K562 (cell line): ENCODE measurements around the gene PYCR2. TPM values are rescaled to one million over a fixed set of nuclear protein-coding genes. Genes with fewer than 3 reads are reported as not detected.
"Not testable (repeated sequence)": the region's sequence is repeated elsewhere in the genome, so short reads cannot be mapped to it uniquely, and the experiment has no call there.

Experiments used
- ATAC-seq: fragments of 200-7000 bp; cut with Tn5 transposase; 3 replicates; pipeline ENCODE4 v1.9.1; 2020; ENCODE audit warnings: moderate library complexity
- BruUV-seq: library from RNA; stranded (reverse); fragments of 400-500 nt; replicated peaks from 2 replicates; lab custom pipeline; 2021; lab: Mats Ljungman, UMichigan
- CTCF ChIA-PET: fragments of 300-600 bp; formaldehyde crosslinking; extraction: SDS; loops from one replicate; lab custom pipeline; 2021; ENCODE audit warnings: low intra/inter-chr PET ratio; lab: Yijun Ruan, JAX
- POLR2A ChIA-PET: fragments of 300-600, 350-650 bp; sonication (Branson Sonifier 250); formaldehyde crosslinking; extraction: SDS; loops from one replicate; lab custom pipeline; 2021; ENCODE audit warnings: antibody characterized with exemption, inconsistent platforms; lab: Yijun Ruan, JAX
- DNase-seq, 4 experiments: peaks; one replicate each; pipeline versions ENCODE4 v3.0.0 to v3.0.0-alpha.2; 2011 to 2018; ENCODE audit warnings: low spot score in 3 of 4, mixed read lengths in 3 of 4; ENCODE audit errors: extremely low read depth in 1 of 4
- FAIRE-seq: peaks from 2 replicates; lab custom pipeline; 2011; peaks lifted over from hg19 to GRCh38; lab: Jason Lieb, UNC
- H2AFZ ChIP-seq: 2 replicates; pipeline ENCODE4 v1.6.0; 2011; ENCODE audit warnings: low read depth, low read length, control low read depth, inconsistent platforms
- H3K27ac ChIP-seq: fragments of 200-600 bp; 3 replicates; pipeline ENCODE4 v1.8.0; 2011; ENCODE audit warnings: low read depth, mild to moderate bottlenecking, control low read depth, inconsistent platforms, low read length, moderate library complexity, mixed read lengths; ENCODE audit errors: extremely low read depth
- H3K27me3 ChIP-seq, 2 experiments: fragments of 300-600 bp in 1 of 2; 2 replicates in 1 of 2; 3 replicates in 1 of 2; pipeline versions ENCODE4 v1.6.0 to v1.8.0; 2011; ENCODE audit warnings: inconsistent platforms in 2 of 2, low read length in 2 of 2, mild to moderate bottlenecking in 1 of 2, mixed read lengths in 1 of 2, moderate library complexity in 1 of 2; ENCODE audit not compliant: control insufficient read depth in 2 of 2, insufficient read depth in 2 of 2
- H3K36me3 ChIP-seq: fragments of 300-600 bp; 3 replicates; pipeline ENCODE4 v1.8.0; 2011; ENCODE audit warnings: mild to moderate bottlenecking, low read length, inconsistent platforms; ENCODE audit not compliant: control insufficient read depth, insufficient read depth
- H3K4me1 ChIP-seq, 2 experiments: fragments of 200-600 bp in 1 of 2; replicated peaks in 1 of 2; 2 replicates in 1 of 2; 3 replicates in 1 of 2; pipeline versions ENCODE4 v1.5.1 to v1.8.0; 2011; ENCODE audit warnings: inconsistent platforms in 2 of 2, low read length in 2 of 2, mild to moderate bottlenecking in 1 of 2, mixed read lengths in 1 of 2, moderate library complexity in 1 of 2; ENCODE audit not compliant: control insufficient read depth in 2 of 2, insufficient read depth in 2 of 2
- H3K4me2 ChIP-seq: 2 replicates; pipeline ENCODE4 v1.6.1; 2011; ENCODE audit warnings: low read length, control low read depth, inconsistent platforms, mixed read lengths; ENCODE audit not compliant: insufficient read depth
- H3K4me3 ChIP-seq: fragments of 200-600 bp; sonication (generic), shearing (Covaris generic); 2 replicates; pipeline ENCODE4 v1.5.1; 2016; ENCODE audit warnings: control low read depth, inconsistent platforms
- H3K79me2 ChIP-seq: fragments of 200-600 bp; 3 replicates; pipeline ENCODE4 v1.8.0; 2011; ENCODE audit warnings: low read length, inconsistent platforms; ENCODE audit not compliant: control insufficient read depth, insufficient read depth
- H3K9ac ChIP-seq, 2 experiments: 2 replicates each; pipeline versions ENCODE4 v1.6.0 to v1.6.1; 2011; ENCODE audit warnings: low read depth in 2 of 2, low read length in 2 of 2, control low read depth in 1 of 2, inconsistent platforms in 1 of 2, mild to moderate bottlenecking in 1 of 2, mixed read lengths in 1 of 2; ENCODE audit not compliant: insufficient read depth in 1 of 2
- H3K9me1 ChIP-seq: one replicate; pipeline ENCODE4 v1.6.0; 2011; ENCODE audit warnings: inconsistent platforms, mild to moderate bottlenecking, low read length, moderate library complexity; ENCODE audit not compliant: control insufficient read depth, insufficient read depth
- H3K9me3 ChIP-seq: replicated peaks from 2 replicates; pipeline ENCODE4 v1.5.1; 2011; ENCODE audit warnings: low read depth, low read length, inconsistent platforms; ENCODE audit not compliant: control insufficient read depth, insufficient read depth
- H4K20me1 ChIP-seq: replicated peaks from 2 replicates; pipeline ENCODE4 v1.6.1; 2011; ENCODE audit warnings: low read length, inconsistent platforms, mixed read lengths; ENCODE audit not compliant: control insufficient read depth, insufficient read depth
- CHD7 ChIP-seq: fragments of 200-600 bp; sonication (generic); IDR thresholded peaks from one replicate; pipeline ENCODE4 v1.6.1; 2012; ENCODE audit warnings: mild to moderate bottlenecking, low read depth, low read length, inconsistent platforms
- WGBS: fragments of 100-300 bp; shearing (Covaris generic); methylation state at CpG from one replicate; pipeline ENCODE4 v1.1.6; 2016; ENCODE audit warnings: low coverage, mixed read lengths; ENCODE audit not compliant: insufficient coverage; ENCODE audit errors: missing lambda C conversion rate; 5-methylcytosine and 5-hydroxymethylcytosine counted together
- in situ Hi-C: fragments of 300-500 bp; cut with MboI; formaldehyde crosslinking; loops from 4 replicates; pipeline ENCODE4 v1.15.0; 2018; ENCODE audit warnings: inconsistent platforms, mixed read lengths
- intact Hi-C: fragments of 100-400 bp; cut with micrococcal nuclease; formaldehyde crosslinking; loops from 2 replicates; pipeline ENCODE4 v1.14.2; 2022
- polyA plus RNA-seq, 8 experiments: library from polyadenylated mRNA; depleted of rRNA in 4 of 8; stranded (reverse) in 5 of 8; unstranded in 3 of 8; fragments of >200 nt; fragmentation: Nextera tagmentation in 2 of 8; fragmentation: Illumina TruSeq in 1 of 8; extraction: Ambion mirVana in 2 of 8; extraction: Trizol in 1 of 8; gene quantifications; 2 replicates each; pipeline versions ENCODE4 v1.2.1 to v1.2.3, GENCODE V29; 2011 to 2014; ENCODE audit warnings: inconsistent platforms in 1 of 8, missing spikeins in 1 of 8
- total RNA-seq, 7 experiments: library from RNA; depleted of rRNA in 6 of 7; stranded (reverse); fragments of >200 nt in 6 of 7; fragmentation: Illumina TruSeq in 2 of 7; extraction: Trizol in 2 of 7; gene quantifications; 2 replicates each; pipeline versions ENCODE4 v1.2.1 to v1.2.3, GENCODE V29; 2011 to 2021; ENCODE audit warnings: low replicate concordance in 1 of 7

PYCR2 gene
- total and polyA plus RNA-seq, 9 of the 15 experiments (the other 6 are each of a cell fraction or from before 2014, with no cell fraction given), result 5.5 to 219 (median 127) TPM

- no peak for TF ChIP-seq CHD7
Measured at GRCh38 chr1:225888289-225888897, 35.7 kb downstream of the PYCR2 start (continued).

GRCh38 chr1:225887554-225888288 lies 36.3 kb downstream of the PYCR2 start:
- DNase-seq, CTCF ChIA-PET, H3K27me3 ChIP-seq, POLR2A ChIA-PET, H3K36me3 ChIP-seq, H3K27ac ChIP-seq, in situ Hi-C loops, H4K20me1 ChIP-seq, H3K9ac ChIP-seq, H3K4me3 ChIP-seq, H3K4me2 ChIP-seq, BruUV-seq, H2AFZ ChIP-seq, H3K9me3 ChIP-seq, H3K79me2 ChIP-seq, FAIRE-seq, intact Hi-C loops, ATAC-seq, H3K9me1 ChIP-seq: not testable (repeated sequence)
- H3K4me1 ChIP-seq, result peaks cover 0 to 40% of the 10 kb centered on the region in 2 experiments; a peak in 3 of 5 replicates
- WGBS, result 67% methylated on average over 4 of the region's 56 CpGs
